ENCODE measurements around the gene SLX9.
"Not testable (repeated sequence)": the region's sequence is repeated elsewhere in the genome, so short reads cannot be mapped to it uniquely, and the experiment has no call there.

Gene SLX9

DNA sequence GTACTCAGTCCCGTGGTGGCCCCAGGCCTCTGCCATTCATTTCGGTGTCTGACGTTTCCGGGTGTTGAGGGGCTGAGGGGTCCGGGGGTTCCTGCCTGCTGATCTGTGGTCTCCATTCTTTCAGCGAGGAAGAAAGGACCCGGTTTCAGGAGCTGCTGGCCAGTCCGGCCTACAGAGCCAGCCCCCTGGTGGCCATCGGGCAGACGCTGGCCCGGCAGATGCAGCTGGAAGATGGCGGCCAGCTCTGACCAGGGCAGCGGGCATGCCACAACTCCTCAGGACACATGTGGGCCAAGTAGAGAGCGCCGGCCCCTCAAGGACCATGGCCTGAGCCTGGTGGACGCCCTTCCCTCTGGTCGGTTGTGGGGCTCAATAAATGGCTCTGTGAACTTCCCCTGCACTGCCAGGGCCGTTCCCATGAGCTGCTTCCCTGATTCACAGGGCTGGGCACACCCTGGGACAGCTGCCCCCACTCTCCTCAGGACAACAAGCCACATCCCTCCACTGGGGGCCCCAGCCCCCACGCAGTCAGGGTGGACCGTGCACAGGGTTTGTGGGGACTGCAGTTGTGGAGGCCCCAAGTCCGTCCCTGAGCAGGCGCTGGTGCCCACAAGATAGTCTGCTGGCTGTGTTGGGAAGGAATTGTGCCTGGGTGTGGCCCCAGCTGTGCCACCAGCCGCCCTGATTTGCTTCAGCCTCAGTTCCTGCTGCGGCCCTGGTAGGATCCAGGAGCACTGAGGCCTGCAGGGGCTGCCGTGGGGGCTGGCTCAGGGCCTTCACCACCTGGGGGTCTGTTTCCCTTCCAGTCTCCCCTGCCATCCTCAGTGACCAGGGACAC, 36.9 kb downstream of the SLX9 start:
- DNase-seq (ENCODE audit: low read depth, low spot score), result not testable (repeated sequence)

DNA sequence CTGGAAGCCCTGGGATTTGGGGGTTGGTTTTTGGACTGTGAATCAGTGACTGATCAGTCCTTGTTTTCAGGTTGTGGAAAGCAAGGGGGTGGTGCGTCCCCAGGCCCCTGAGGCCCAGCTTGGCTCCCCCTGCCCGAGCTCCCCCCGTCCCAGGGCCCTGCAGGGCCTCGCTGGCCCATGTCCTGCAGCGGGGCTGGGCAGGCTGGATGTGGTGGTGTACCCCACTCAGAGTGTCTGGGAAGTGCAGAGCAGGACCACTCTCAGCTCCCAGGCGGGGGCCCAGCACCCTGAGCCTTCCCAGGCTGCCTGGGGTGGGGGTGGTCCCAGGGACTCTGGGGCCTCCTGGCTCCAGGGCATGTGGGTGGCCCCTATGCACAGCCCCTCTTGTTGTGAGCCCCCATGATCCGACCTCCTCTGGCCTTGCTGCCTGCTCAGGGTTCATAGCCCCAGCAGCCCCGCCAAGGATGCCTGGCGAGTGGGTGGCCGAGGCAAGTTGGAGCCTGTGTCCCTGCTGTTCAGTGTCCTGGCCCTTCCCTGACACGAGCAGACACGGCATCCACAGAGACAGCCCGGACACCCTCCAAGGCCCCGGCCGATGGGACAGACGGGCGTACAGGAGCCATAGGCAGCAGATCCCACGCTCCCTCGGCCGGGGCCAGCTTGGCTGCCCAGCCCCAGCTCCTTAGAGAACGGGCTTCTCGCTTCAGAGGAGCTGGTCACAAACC, 37.9 kb downstream of the SLX9 start:
- no peak for DNase-seq (ENCODE audit: low read depth, low spot score)

DNA sequence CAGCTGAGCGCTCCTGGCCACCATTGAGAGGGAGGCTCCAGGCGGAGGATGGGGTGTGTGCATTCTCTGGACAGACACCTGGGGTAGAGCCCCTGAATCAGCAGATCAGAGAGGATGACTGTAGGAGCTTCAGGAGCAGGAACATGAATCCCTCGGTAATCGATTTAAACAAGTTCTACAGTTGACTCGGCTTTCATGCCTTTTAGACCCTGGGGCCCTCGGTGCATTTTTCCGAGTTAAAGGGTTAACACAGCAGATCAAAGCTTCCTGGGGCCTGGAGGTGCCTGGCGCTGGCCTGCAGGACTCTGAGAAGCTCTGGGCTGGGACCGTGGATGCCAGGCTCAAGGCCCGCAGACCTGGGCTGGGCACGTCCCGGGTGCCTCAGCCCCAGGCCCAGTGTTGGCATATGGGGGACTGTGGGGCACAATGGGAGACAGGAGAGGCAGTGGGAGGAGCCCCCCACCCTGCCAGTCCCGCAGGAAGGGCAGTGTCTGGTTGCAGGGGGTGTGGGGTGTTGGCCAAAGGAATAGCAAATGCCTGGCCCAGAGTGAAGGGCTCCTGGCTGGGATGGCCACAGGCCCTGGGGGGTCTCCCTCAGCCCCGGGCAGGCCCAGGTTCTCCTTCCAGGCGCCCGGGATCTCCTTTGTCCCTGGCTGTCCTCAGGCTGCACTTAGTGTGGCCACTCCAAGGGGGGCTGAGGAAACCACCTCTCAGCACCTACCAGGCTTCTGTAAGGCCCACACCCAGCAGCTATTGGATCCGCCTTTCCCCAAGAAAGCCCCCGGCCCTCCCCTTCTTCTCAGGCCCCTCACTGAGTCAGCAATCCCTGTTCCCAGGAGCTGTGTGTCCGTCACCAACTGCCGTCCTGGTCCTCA, 40.1 kb downstream of the SLX9 start:
- no peak for DNase-seq (ENCODE audit: low read depth, low spot score)

DNA sequence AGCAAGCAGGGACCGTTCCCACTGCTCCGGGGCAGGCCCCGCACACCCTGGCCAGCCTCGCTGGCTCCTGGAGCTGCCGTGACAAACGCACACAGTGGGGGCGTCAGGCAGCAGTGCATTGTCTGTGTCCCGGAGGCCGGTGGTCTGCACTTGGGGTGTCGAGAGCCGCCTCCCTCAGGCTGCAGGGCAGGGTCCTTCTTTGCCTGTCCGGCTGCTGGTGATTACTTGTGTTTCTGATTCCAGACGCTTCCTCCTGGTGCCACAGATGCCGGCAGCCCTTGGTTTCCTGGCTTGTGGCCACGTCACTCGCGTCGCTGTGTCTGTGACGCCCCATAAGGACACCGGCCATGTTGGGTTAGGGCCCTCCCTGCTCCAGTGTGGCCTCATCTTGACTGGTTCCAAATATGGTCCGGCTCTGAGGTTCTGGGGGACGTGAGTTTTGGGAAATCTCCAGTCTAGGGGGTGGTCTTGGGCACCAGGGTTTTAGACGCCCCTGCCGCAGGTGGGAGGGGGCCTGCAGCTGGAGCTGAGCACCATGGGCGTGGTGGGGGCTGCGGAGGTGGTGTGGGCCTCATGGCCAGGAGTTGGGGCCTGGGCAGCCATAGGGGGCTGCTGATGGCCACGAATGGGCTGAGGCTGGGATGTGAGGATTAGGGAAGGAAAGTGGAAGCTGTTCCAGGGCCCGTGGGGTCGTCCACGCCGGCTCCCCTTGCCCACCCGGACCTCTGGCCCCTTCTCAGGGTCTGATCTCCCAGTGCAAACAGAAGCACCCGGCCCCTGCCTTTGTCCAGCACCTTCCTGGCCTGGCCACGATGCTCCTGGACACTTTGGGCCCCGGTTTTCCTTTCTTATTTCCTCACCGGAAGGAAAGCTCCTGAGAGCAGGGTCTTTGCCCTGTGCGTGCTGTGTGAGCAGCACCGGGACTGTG, 41.0 kb downstream of the SLX9 start:
- no peak for DNase-seq (ENCODE audit: low read depth, low spot score)

DNA sequence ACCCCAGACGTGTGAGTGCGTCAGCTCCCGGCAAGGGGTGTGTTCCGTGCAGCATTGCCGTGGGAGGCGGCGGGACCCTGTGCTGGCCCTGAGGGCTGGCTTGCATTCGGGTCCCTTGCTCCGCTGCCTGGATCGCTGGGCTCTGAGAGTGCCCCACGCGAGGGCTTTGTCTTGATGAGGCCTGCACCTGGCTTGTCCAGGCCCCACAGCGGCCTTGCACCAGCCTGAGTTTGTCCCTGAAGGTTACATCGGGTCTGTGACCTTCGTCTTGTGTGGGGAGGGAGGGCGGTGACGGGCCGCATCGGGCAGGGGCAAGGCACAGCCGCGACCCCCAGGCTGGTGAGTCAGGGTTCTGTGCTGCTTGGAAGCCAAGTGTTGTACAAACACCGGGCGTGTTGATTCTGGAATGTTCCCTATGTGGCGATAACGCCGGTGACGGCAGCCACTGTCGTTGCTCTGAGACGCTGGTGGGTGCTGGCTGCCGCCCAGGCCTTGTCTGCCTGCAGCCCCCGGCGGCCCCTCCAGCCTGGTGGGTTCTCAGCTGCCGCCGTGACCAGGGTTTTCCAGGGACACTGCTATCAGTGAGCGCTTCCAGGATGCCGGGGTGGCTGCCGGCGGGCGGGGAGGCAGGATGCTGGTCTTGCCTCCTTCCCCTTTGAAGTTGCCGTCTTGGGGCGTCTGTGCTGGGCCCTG, 42.9 kb downstream of the SLX9 start:
- peak; percentile 65 for DNase-seq (ENCODE audit: low read depth, low spot score)

DNA sequence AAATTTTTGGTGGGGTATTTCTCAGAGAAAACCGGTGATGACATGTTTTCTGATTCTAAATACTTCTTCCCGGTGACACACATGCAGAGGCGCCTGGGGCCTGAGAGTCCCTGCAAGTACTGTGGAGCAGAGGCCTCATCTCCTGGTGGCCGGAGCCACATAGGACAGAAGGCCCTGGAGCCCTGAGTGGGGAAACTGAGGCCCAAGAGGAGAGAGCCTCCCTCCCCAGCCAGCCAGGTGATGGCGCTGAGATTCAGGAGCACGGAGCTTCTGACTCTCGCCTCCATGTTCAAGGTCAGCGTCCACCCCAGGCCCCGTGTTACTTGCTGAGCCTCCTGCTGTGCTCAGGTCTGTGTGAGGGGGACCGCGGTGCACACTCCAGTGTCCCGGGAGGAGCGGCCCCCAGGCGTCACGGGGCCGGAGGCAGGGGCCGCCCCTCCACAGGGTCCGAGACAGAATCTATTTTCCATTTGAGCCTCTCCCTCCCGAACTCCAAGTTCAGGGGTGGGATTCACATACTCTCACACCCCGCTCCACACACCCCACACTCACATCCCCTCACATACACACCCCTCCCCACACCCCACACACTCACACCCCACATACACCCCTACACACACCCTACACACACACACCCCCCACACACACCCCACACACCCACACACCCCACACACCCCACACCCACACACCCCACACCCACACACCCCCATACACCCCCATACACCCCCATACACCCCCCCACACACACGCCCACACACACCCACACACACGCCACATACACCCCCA, 43.8 kb downstream of the SLX9 start:
- no peak for DNase-seq (ENCODE audit: low read depth, low spot score)

DNA sequence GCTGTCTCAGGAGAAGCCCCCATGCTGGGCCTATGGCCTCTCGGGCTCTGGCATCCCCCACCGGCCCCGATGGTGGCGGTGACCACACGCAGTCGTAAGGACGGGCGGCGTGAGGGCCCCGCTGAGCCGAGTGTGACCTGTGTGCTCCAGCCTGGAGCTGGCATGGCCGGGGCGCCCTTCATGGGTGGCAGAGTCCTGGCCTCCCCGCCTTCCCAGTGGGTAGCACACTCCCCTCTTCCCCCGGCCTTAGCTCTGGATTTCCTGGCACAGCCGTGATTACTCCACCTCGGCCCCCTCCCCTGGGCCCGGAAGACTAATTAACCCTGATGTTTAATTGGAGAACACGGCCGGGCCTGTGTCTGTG, 44.6 kb downstream of the SLX9 start:
- DNase-seq (ENCODE audit: low read depth, low spot score), result no peak

DNA sequence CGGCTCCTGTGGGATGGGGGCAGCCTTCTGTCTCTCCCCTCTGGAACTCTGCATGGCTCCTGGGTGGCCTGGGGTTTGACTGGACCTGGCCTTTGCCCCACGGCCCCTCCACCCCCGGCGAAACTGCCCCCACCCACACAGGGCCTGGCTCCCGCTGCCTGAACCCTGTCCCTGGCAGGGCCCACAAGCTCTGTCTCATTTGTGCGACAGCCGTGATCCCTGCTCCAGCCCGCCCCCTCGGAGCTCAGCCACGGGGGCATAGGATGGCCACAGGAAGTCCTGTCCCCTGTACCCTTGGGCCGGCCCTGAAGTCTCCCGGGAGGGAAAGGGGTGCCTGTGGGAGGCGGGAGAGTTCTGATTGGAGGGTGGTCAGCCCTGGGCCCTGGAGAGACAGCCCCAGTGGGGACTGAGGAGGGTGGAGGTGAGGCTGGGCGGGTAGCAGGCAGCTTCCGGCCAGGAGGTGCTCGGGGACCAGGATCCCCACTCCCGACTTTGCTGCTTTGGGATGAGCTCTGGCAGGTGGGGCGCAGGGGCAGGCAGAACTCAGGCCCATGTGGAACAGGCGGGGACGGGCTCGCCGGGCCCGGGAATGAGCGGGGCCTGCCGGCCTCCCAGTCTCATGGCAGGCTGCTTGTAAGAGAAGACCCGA, 45.1 kb downstream of the SLX9 start:
- DNase-seq (ENCODE audit: low read depth, low spot score), result no peak

DNA sequence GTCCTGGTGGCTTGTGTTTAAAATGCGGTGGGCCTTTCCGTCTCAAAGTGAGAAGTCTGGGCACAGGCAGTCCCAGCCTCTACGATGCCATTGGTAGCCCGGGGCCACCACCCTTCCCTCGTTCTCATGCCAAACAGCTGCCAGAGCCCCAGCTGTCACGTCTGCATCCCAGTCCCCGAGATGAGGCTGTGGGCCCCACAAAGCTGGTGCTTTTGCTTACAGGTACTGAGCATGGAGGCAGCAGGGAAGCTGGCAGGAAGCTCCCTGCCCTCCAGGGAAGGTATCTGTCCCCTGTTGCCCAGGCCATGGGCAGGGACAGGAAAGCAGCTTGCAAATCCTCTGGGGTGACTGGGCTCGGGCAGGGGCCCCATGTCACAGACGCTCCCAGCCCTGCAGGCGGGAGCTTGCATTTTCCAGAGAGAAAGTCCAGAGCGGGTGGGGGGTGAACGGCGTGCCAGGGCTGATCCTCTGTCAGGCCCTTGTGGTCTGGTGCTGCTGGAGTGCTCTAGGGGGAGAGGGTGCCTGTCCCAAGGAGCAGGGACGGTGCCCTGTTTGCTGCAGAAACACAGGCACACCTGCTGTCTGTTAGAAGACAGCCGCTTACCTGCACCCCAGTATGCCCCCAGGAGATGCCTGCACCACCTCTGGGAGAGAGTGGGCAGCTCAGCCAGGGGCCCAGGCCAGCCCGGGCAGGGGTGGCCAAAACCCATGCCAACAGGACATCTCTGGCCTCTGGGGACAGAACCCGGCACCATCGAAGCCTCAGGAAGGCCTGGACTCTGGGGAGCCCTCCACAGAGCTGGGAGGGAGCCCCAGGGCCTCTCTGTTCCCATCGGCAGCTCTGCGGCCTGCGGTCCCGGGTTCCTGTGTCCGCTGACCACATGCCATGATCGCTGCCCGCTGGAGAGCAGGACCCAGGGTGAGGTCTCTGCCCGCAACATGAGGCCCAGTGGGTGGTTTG, 45.9 kb downstream of the SLX9 start:
- no peak for DNase-seq (ENCODE audit: low read depth, low spot score)

DNA sequence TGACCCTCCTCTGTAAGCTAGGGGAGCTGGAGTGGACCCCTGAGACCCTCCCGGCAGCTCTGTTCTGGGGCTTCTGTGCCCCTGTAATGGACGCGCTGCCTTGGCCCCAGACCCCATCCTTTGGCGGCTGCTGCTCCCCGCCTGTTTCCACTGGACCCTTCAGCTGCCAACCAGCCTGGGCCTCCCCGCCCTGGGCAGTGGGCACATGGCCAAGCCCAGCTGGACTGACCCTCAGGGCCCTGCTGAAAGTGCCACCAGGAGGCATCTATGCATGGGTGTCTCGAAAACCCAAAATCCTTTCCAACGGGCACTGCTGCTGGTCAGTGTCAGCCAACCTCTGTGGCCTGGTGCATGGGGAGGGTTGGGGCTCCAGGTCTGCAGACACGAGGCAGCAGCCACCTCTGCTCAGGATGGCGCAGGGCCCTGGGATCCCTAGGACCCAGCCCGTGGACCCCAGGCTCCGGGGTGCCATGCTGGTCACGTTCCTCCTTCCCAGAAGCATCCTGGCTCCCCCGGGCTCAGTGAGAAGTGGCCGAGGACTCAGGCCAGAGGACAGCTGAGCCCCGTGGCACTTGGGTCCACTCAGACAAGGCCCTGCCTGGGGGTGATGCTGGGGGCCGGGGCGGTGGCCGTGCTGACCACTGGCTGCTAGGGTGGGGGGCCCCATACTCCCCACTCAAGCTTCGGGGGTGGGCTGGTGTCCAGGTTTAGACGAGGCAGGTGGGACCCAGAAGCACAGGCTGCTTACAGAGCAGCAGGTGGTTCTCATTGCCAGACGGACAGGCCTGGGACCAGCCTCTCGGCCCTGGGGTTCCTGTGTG, 46.9 kb downstream of the SLX9 start:
- DNase-seq (ENCODE audit: low read depth, low spot score), result no peak

DNA sequence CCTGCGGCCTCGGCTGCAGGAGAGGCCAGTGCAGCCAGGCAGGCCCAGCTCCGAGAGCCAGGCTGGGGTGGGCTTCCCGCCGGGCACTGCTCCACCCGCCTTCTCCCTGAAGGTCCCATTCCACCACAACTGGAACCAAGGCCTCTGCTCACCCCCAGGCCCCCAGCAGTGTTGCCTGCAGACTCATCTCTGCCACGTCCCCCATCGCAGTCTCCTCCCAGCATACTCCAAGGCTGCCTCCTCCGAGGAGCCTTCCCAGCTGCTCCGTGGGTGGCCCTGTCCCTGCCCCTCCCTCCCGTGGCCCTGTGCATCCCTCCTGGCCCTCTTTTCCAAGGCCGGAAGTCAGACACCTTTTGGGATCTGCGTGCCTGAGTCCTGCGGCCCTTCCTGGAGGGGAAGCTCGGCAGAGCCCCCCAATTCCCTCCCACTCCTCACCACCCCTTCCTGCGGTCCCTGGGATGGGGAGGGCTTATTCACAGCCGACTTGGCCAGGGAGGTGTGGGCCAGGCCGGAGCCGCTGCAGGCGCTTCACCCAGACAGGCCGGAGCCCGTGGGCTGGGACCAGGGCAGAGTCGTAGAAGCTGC, 47.6 kb downstream of the SLX9 start:
- DNase-seq (ENCODE audit: low read depth, low spot score), result no peak

DNA sequence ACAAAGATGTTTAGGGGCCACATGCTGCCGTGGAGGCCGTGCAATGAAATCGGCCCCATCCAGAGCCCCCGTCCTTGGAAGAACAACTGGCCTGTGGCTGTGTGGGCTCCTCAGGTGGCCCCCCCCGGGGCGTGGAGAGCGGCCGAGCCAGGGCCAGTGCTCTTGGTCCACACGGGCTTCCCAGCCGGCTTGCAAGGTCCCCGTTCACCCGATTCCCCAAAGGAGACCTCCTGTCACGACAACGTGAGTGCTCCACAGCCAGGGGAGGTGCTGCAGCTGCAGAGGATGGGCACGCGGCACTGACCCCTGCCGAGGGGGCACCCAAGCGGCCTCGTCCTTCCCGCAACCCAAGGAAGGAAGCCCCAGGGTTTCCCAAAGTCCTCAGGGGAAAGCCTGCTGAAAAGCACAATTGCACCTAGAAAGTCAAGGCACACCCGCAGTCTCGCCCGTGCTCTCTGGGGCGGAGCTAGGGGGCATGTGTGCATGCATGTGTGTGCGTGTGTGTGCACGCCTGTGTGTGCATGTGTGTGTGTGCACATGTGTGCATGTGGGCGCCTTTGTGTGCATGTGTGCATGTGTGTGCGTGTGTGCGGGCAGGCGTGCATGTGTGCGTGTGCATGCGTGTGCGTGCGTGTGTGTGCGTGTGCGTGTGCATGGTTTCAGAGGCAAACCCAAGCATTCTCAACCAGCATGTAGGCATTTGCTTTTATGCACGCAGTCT, 48.2 kb downstream of the SLX9 start:
- no peak for DNase-seq (ENCODE audit: low read depth, low spot score)

DNA sequence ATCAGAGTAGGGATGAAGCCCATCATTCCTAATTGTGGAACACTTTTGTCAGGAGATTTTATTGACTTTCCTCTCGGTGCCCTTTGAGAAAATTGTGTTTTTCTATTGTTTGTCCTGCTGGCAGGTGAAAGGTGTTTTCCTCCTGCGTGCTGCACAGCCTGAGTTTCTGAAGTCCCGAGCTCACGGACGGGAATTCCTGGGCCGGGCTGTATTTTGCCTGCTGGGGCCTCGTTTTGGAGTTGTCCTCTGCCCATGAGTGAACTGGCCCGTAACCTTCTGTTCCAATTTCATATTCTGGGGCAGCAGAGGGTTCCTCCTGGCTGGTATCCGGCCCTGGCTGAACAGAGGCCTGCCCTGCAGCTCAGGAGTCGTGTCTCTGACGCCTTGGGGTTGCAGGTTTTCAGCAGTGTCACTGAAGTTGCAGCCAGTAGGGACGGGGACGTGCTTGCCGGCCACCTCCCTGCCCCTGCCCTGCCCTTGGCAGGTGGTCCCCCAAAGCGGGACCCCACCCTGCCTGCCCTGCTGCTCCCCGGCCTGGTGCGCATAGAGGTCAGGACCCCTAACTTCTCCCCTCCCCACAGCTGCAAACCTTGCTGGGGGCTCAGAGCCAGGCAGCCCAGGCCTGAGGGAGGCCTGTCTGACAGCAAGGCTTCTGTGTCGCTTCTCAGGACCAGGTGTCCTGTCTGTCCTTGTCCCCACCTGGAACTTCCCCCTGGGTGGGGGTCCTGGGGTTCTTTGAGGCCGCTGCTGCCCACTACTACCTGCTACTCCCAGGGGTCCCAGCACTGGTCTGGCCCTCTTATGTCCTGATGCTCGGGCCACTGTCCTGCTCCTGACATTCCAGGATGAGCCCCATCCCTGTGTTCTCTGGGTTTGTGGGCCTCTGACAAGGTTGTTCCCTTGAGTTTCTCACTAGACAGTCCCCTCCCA, 49.0 kb downstream of the SLX9 start:
- DNase-seq (ENCODE audit: low read depth, low spot score), result no peak

DNA sequence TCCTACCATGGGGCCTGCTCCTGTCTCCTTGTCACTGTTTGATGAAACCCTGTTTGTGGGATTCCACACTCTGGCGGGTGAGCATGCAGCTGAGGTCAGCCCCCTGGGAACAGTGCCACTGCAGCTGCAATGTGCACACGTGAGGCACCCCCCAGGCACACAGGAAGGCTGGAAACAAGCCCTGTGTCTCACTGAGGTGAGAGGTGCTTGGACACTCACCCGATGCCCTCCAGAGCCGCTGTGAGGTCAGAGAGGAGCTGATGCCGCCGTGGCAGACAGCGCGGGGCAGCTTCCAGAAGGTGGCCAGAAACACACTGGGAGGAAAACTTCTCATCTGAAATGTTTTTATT, 49.7 kb downstream of the SLX9 start:
- DNase-seq (ENCODE audit: low read depth, low spot score), result no peak

Measured in ELF-1 (cell line).